Stomach smooth muscle (tissue), 2 donors: Measurements from ENCODE around the gene SNTB2.

Experiments used
- H3K27ac ChIP-seq: one replicate; pipeline ENCODE4 v1.7.0; 2013; ENCODE audit warnings: mild to moderate bottlenecking, low read length, inconsistent platforms
- H3K27me3 ChIP-seq, 2 donors: one replicate each; pipeline ENCODE4 v1.7.0; 2013; ENCODE audit warnings: low read length in 2 of 2; ENCODE audit not compliant: insufficient read depth in 2 of 2, control insufficient read depth in 1 of 2
- H3K36me3 ChIP-seq, 2 donors: one replicate each; pipeline ENCODE4 v1.7.0; 2013; ENCODE audit warnings: low read length in 2 of 2; ENCODE audit not compliant: control insufficient read depth in 2 of 2, insufficient read depth in 2 of 2
- H3K4me1 ChIP-seq: one replicate; pipeline ENCODE4 v1.7.0; 2013; ENCODE audit warnings: low read length; ENCODE audit not compliant: control insufficient read depth, insufficient read depth
- H3K4me3 ChIP-seq, 2 donors: one replicate each; pipeline ENCODE4 v1.7.0; 2013; ENCODE audit warnings: low read length in 2 of 2
- H3K9ac ChIP-seq, 2 donors: one replicate each; pipeline ENCODE4 v1.7.0; 2013; ENCODE audit warnings: low read length in 2 of 2, mild to moderate bottlenecking in 1 of 2
- H3K9me3 ChIP-seq, 2 donors: one replicate each; pipeline ENCODE4 v1.7.0; 2013; ENCODE audit warnings: low read length in 2 of 2; ENCODE audit not compliant: control insufficient read depth in 2 of 2
- donor health status: healthy.
- donor health status: Pancreatic carcinoma.

The SNTB2 gene

GRCh38 chr16:69197573-69197972 is 10.6 kb downstream of the SNTB2 start:
- H3K27ac ChIP-seq, result no peak overlapping the region
- no peaks in the 10 kb centered on the region for H3K9me3 ChIP-seq
- no peaks in the 10 kb centered on the region for H3K36me3 ChIP-seq
- H3K4me1 ChIP-seq, result peaks cover 10% of the 10 kb centered on the region
- H3K27me3 ChIP-seq, result no peaks in the 10 kb centered on the region
- no peak overlapping the region for H3K9ac ChIP-seq
- H3K4me3 ChIP-seq, result no peak overlapping the region

DNA sequence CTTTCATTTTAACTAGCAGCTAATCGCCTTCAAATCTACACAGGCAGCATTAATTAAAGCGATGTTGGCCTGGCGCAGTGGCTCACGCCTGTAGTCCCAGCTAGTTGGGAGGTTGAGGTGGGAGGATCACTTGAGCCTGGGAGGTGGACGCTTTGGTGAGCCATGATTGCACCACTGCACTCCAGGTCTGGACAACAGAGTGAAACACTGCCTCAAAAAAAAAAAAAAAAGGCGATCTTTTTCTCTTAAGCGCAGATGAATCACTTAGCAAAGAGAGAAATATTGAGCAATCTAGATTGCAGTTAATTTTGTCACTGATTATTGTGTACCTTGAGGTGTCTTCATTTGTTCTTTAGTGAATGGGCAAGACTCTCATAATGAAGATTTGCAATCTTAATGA is 12.4 kb downstream of the SNTB2 start:
- H3K4me1 ChIP-seq, result peaks cover 6% of the 10 kb centered on the region
- H3K36me3 ChIP-seq, result no peaks in the 10 kb centered on the region
- H3K27ac ChIP-seq, result no peak overlapping the region
- no peaks in the 10 kb centered on the region for H3K9me3 ChIP-seq
- H3K9ac ChIP-seq, result no peak overlapping the region
- H3K4me3 ChIP-seq, result no peak overlapping the region
- H3K27me3 ChIP-seq, result no peaks in the 10 kb centered on the region

DNA sequence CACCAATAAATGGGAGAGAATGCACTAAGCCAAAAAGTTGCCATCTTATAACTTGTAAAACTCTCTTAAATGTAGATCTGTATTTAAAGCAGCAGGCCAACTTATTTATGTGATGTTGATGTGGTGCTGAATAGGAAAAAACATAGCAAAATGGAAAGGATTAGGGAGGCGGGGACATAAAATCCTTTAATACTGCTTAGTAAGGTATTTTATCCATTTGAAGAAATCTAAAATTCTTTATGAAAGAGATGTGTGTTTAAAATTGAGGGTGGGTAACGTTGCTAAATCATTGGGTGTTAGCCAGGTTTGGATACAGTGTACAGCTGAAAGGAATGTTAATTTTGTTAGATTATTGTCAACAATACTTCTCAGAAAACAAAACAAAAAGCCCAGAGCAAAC is 14.3 kb downstream of the SNTB2 start:
- Histone ChIP-seq H3K4me3 (no peak overlapping the region), H3K9ac (no peak overlapping the region), H3K27ac (no peak overlapping the region), H3K36me3 (no peaks in the 10 kb centered on the region), H3K4me1 (peaks cover 3% of the 10 kb centered on the region), H3K9me3 (no peaks in the 10 kb centered on the region), H3K27me3 (no peaks in the 10 kb centered on the region)

GRCh38 chr16:69201787-69202186 is 14.8 kb downstream of the SNTB2 start:
- H3K27me3 ChIP-seq, result no peaks in the 10 kb centered on the region
- H3K4me3 ChIP-seq, result no peak overlapping the region
- no peak overlapping the region for H3K27ac ChIP-seq
- H3K4me1 ChIP-seq, result peaks cover 3% of the 10 kb centered on the region
- no peak overlapping the region for H3K9ac ChIP-seq
- no peaks in the 10 kb centered on the region for H3K36me3 ChIP-seq
- H3K9me3 ChIP-seq, result no peaks in the 10 kb centered on the region

DNA sequence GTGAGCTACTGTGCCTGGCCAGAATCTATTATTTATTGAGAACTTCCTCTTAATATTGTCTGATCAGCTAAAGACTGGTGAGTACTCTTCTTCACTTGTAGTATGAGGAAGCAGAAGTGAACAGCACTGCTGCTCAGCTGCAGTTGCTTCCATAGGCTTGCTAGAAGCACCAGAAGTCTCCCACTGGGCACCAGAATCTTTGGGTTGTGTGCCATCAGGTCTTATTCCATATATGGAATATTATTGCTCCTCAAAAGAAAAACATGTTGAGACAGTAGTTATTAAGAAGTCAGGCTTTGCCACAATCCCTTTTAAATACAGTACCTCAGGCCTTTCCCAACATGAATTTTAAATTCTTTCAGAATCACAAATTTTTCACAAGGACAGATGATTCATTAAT is 17.2 kb downstream of the SNTB2 start:
- Histone ChIP-seq H3K4me1 (peaks cover 3% of the 10 kb centered on the region), H3K9me3 (no peaks in the 10 kb centered on the region), H3K27ac (no peak overlapping the region), H3K27me3 (no peaks in the 10 kb centered on the region), H3K36me3 (no peaks in the 10 kb centered on the region), H3K4me3 (no peak overlapping the region), H3K9ac (no peak overlapping the region)

- Histone ChIP-seq H3K27ac (no peak overlapping the region), H3K9ac (no peak overlapping the region), H3K4me3 (no peak overlapping the region), H3K4me1 (no peaks in the 10 kb centered on the region), H3K27me3 (no peaks in the 10 kb centered on the region), H3K9me3 (no peaks in the 10 kb centered on the region), H3K36me3 (no peaks in the 10 kb centered on the region)
Measured at GRCh38 chr16:69209735-69210134, 22.8 kb downstream of the SNTB2 start.

GRCh38 chr16:69217433-69217832 is 30.5 kb downstream of the SNTB2 start:
- H3K4me1 ChIP-seq, result no peaks in the 10 kb centered on the region

DNA sequence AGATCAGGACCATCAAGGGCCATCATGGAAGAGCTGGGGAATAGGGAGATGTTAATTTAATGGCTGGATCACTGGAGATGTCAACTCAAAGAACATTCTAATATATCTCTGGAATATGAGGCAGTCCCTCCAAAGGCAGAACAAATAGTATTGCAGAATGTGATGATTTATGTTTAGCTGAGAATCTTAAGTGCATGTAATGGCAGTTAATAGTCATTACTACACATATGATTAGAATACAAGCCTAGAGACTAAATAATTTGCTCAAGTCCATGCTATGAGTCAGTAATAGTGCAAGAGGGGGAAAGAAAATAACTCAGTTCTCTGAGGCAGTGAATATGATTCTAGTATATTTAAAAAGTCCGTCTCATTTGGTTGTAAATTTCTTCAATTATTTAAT is 32.3 kb downstream of the SNTB2 start:
- no peaks in the 10 kb centered on the region for H3K9me3 ChIP-seq
- H3K27me3 ChIP-seq, result no peaks in the 10 kb centered on the region
- no peaks in the 10 kb centered on the region for H3K36me3 ChIP-seq
- no peak overlapping the region for H3K9ac ChIP-seq
- no peak overlapping the region for H3K4me3 ChIP-seq
- no peak overlapping the region for H3K27ac ChIP-seq
- H3K4me1 ChIP-seq, result no peaks in the 10 kb centered on the region

More at GRCh38 chr16:69217433-69217832, 30.5 kb downstream of the SNTB2 start:
- no peaks in the 10 kb centered on the region for H3K36me3 ChIP-seq
- H3K27me3 ChIP-seq, result no peaks in the 10 kb centered on the region
- no peak overlapping the region for H3K27ac ChIP-seq
- H3K9ac ChIP-seq, result peak overlapping the region in 1 of 2 donors; percentile 9
- no peaks in the 10 kb centered on the region for H3K9me3 ChIP-seq
- no peak overlapping the region for H3K4me3 ChIP-seq

DNA sequence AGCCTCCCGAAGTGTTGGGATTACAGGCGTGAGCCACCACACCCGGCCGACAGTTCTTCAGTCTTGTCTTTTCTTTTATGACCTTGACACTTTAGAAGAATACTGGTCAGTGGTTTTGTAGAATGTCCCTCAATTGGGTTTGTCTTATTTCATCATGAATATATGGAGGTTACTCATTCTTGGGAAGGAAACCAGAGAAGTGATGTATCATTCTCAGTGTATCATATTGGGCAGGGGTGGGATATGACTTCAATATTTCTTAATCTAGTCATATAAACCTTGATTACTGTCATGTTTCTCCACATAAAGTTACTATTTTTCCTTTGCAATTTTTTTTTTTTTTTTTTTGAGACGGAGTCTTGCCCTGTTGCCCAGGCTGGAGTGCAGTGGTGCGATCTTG is 36.9 kb downstream of the SNTB2 start:
- H3K4me3 ChIP-seq, result no peak overlapping the region
- H3K36me3 ChIP-seq, result no peaks in the 10 kb centered on the region
- no peak overlapping the region for H3K9ac ChIP-seq
- H3K27ac ChIP-seq, result no peak overlapping the region
- H3K27me3 ChIP-seq, result no peaks in the 10 kb centered on the region
- H3K9me3 ChIP-seq, result no peaks in the 10 kb centered on the region
- H3K4me1 ChIP-seq, result no peaks in the 10 kb centered on the region

DNA sequence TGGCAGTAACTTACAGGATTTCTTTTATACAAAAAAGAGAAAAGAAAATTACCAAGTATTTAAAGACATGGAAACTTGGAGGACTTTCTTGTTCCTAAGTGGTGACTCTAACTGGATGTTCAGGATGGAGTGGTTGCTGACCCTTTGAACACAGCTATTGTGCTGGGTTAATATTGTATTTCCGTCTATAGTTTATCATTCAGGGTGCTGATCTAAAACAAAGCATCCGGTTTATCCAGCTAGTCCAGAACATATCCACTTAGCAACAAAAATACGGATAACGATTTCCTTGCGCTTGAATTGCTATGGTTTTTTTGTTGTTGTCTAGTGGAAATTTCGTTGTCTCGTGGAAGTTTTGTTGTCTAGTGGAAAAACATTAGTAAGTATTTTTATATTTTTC is 38.2 kb downstream of the SNTB2 start:
- Histone ChIP-seq H3K9me3 (no peaks in the 10 kb centered on the region), H3K4me1 (no peaks in the 10 kb centered on the region), H3K9ac (no peak overlapping the region), H3K36me3 (no peaks in the 10 kb centered on the region), H3K4me3 (no peak overlapping the region), H3K27me3 (no peaks in the 10 kb centered on the region), H3K27ac (no peak overlapping the region)

DNA sequence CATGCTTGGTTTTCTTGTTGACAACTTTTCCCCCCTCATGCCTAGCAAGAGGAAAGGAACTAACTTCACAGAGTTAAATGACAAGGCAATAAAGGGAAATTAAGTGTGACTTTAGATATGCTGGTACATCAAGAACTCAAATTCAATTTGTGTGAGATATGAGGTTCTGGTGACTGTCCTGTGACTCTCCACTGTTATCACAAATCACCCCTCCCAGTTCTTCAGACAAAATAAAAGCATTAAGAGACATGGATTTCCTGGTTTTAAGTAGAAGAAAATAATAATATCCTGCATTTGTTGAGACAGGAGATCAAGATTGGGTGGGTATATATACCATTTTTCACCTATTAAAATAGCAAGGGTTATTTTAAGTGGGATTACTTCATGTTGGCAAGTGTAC is 46.2 kb downstream of the SNTB2 start:
- Histone ChIP-seq H3K4me3 (no peak overlapping the region), H3K9ac (no peak overlapping the region), H3K9me3 (no peaks in the 10 kb centered on the region), H3K4me1 (no peaks in the 10 kb centered on the region), H3K27me3 (no peaks in the 10 kb centered on the region), H3K27ac (no peak overlapping the region), H3K36me3 (no peaks in the 10 kb centered on the region)

- Histone ChIP-seq H3K27ac (no peak overlapping the region), H3K9me3 (no peaks in the 10 kb centered on the region)
Measured at GRCh38 chr16:69234460-69234859, 47.5 kb downstream of the SNTB2 start.

More at GRCh38 chr16:69234460-69234859, 47.5 kb downstream of the SNTB2 start:
- H3K36me3 ChIP-seq, result no peaks in the 10 kb centered on the region
- no peak overlapping the region for H3K4me3 ChIP-seq
- no peaks in the 10 kb centered on the region for H3K4me1 ChIP-seq
- H3K9ac ChIP-seq, result no peak overlapping the region
- H3K27me3 ChIP-seq, result no peaks in the 10 kb centered on the region
